GM23338 (cell line): Measurements from ENCODE around the gene YPEL4. TPM values are rescaled to one million over a fixed set of nuclear protein-coding genes. Genes with fewer than 3 reads are reported as not detected.
"Not testable (repeated sequence)": the region's sequence is repeated elsewhere in the genome, so short reads cannot be mapped to it uniquely, and the experiment has no call there.

Source experiments
- ATAC-seq: fragments of 200-7000 bp; cut with Tn5 transposase; 3 replicates; pipeline ENCODE4 v1.9.1; 2020
- DNase-seq: peaks from one replicate; pipeline ENCODE4 v3.0.0-alpha.2; 2015; ENCODE audit warnings: low spot score
- H2AFZ ChIP-seq: fragments of 200-600 bp; sonication (generic); 2 replicates; pipeline ENCODE4 v1.8.0; 2016; ENCODE audit warnings: antibody characterized with exemption, mild to moderate bottlenecking, moderate library complexity
- H3F3A ChIP-seq: fragments of 200-600 bp; sonication (generic); replicated peaks from 2 replicates; pipeline ENCODE4 v1.8.0; 2017; ENCODE audit warnings: antibody characterized with exemption, mixed run types, low read depth
- H3K27ac ChIP-seq: fragments of 200-600 bp; sonication (generic); 2 replicates; pipeline ENCODE4 v1.6.1; 2016; ENCODE audit warnings: low read depth
- H3K27me3 ChIP-seq: fragments of 200-600 bp; sonication (generic); 2 replicates; pipeline ENCODE4 v1.8.0; 2016; ENCODE audit warnings: mild to moderate bottlenecking, mixed run types, moderate library complexity; ENCODE audit not compliant: insufficient read depth
- H3K36me3 ChIP-seq: fragments of 200-600 bp; sonication (generic); 2 replicates; pipeline ENCODE4 v1.8.0; 2016; ENCODE audit warnings: mild to moderate bottlenecking; ENCODE audit not compliant: insufficient read depth
- H3K4me1 ChIP-seq: fragments of 200-600 bp; sonication (generic); 2 replicates; pipeline ENCODE4 v1.8.0; 2016; ENCODE audit warnings: mild to moderate bottlenecking, moderate library complexity; ENCODE audit not compliant: insufficient read depth
- H3K4me2 ChIP-seq: fragments of 200-600 bp; sonication (generic); 2 replicates; pipeline ENCODE4 v1.7.1; 2017; ENCODE audit warnings: mixed run types
- H3K4me3 ChIP-seq: fragments of 200-600 bp; sonication (generic); 2 replicates; pipeline ENCODE4 v1.6.1; 2016; ENCODE audit warnings: mixed run types
- H3K79me2 ChIP-seq: fragments of 200-600 bp; sonication (generic); replicated peaks from 2 replicates; pipeline ENCODE4 v1.8.0; 2017; ENCODE audit warnings: mild to moderate bottlenecking; ENCODE audit not compliant: insufficient read depth
- H3K9me2 ChIP-seq: fragments of 200-600 bp; sonication (generic); 2 replicates; pipeline ENCODE4 v1.8.0; 2017; ENCODE audit not compliant: insufficient read depth
- H4K20me1 ChIP-seq: fragments of 200-600 bp; sonication (generic); replicated peaks from 2 replicates; pipeline ENCODE4 v1.8.0; 2017; ENCODE audit warnings: mild to moderate bottlenecking; ENCODE audit not compliant: insufficient read depth
- H3K27ac Mint-ChIP-seq: 2 replicates; pipeline ENCODE4 v1.8.0; 2020; ENCODE audit warnings: inconsistent platforms, mild to moderate bottlenecking, moderate library complexity, mixed read lengths
- H3K27me3 Mint-ChIP-seq: 3 replicates; pipeline ENCODE4 v1.8.0; 2022; ENCODE audit warnings: low read depth, mild to moderate bottlenecking, moderate library complexity, mixed read lengths, inconsistent platforms; ENCODE audit not compliant: insufficient read depth, poor library complexity
- H3K36me3 Mint-ChIP-seq: 3 replicates; pipeline ENCODE4 v1.8.0; 2021; ENCODE audit warnings: low read depth, mild to moderate bottlenecking, inconsistent platforms, moderate library complexity, mixed read lengths
- H3K4me1 Mint-ChIP-seq: 3 replicates; pipeline ENCODE4 v1.8.0; 2020; ENCODE audit warnings: mild to moderate bottlenecking, inconsistent platforms, mixed read lengths
- H3K4me3 Mint-ChIP-seq: 3 replicates; pipeline ENCODE4 v1.8.0; 2021; ENCODE audit warnings: moderate library complexity, mild to moderate bottlenecking, inconsistent platforms, mixed read lengths
- H3K9me3 Mint-ChIP-seq: 3 replicates; pipeline ENCODE4 v1.8.0; 2020; ENCODE audit warnings: moderate library complexity, mild to moderate bottlenecking, inconsistent platforms, mixed read lengths
- JUNB ChIP-seq: IDR thresholded peaks from one replicate; pipeline ENCODE4 v1.6.1; 2016; ENCODE audit warnings: antibody characterized with exemption; ENCODE audit not compliant: unreplicated experiment
- ZNF462 ChIP-seq: fragments of 250-450 bp; sonication (Bioruptor Pico); IDR thresholded peaks from 2 replicates; pipeline ENCODE4 v1.5.0; 2020; ENCODE audit warnings: mild to moderate bottlenecking, moderate library complexity
- polyA plus RNA-seq: library from polyadenylated mRNA; unstranded; fragments of >200 nt; fragmentation: Nextera tagmentation; extraction: Ambion mirVana; gene quantifications from 2 replicates; pipeline ENCODE4 v1.2.1, GENCODE V29; 2016
- total RNA-seq: library from RNA; depleted of rRNA; stranded (reverse); fragments of >200 nt; shearing (Covaris generic); gene quantifications from 2 replicates; pipeline ENCODE4 v1.2.3, GENCODE V29; 2014
- TF ChIP-seq, protein P1 (sequence below): IDR thresholded peaks from 2 replicates; pipeline ENCODE4 v1.6.1; 2016; ENCODE audit warnings: antibody characterized with exemption

The YPEL4 gene
- total and polyA plus RNA-seq, 2 experiments from 2014 or later, result 1.1 TPM; not detected in 1

DNA sequence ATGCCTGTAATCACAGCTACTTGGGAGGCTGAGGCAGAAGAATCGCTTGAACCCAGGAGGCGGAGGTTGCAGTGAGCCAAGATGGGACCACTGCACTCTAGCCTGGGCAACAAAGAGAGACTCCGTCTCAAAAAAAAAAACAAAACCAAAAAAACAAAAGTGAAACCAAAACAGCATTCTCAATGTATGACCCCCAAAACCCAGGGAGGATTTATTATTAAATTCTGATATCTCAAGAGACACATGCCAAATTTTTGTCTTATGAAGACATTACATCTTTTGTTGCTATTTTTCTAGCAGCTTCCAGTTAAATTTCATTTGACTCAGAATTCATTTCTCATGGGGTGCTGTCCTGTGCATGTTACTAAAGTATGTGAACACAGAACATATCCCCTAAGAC lies 3.0 kb upstream of the YPEL4 start:
- H3K9me2 ChIP-seq, result peaks cover 10% of the 10 kb centered on the region
- no peak overlapping the region for H2AFZ ChIP-seq
- H3F3A ChIP-seq, result peaks cover 19% of the 10 kb centered on the region
- peaks cover 63% of the 10 kb centered on the region for H3K27me3 Mint-ChIP-seq
- TF ChIP-seq JUNB (no peak), ZNF462 (no peak)
- TF ChIP-seq, protein P1, sequence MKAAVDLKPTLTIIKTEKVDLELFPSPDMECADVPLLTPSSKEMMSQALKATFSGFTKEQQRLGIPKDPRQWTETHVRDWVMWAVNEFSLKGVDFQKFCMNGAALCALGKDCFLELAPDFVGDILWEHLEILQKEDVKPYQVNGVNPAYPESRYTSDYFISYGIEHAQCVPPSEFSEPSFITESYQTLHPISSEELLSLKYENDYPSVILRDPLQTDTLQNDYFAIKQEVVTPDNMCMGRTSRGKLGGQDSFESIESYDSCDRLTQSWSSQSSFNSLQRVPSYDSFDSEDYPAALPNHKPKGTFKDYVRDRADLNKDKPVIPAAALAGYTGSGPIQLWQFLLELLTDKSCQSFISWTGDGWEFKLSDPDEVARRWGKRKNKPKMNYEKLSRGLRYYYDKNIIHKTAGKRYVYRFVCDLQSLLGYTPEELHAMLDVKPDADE, result no peak
- peaks cover under 1% of the 10 kb centered on the region; the same call in 1 of the 2 replicates for H3K79me2 ChIP-seq
- no peak overlapping the region for H3K4me3 Mint-ChIP-seq
- ATAC-seq (no peak), DNase-seq (no peak)
- H3K36me3 Mint-ChIP-seq, result no peaks in the 10 kb centered on the region; the same call in 2 of the 3 replicates
- H3K4me1 ChIP-seq, result peaks cover 32% of the 10 kb centered on the region
- H3K36me3 ChIP-seq, result no peaks in the 10 kb centered on the region
- H3K27ac Mint-ChIP-seq, result no peak overlapping the region
- peaks cover 40% of the 10 kb centered on the region for H3K27me3 ChIP-seq
- peaks cover 53% of the 10 kb centered on the region for H3K4me1 Mint-ChIP-seq
- H4K20me1 ChIP-seq, result no peaks in the 10 kb centered on the region; the same call in 1 of the 2 replicates
- no peak overlapping the region for H3K27ac ChIP-seq
- peaks cover 13% of the 10 kb centered on the region for H3K9me3 Mint-ChIP-seq
- no peak overlapping the region for H3K4me3 ChIP-seq
- peak overlapping the region; percentile 35 for H3K4me2 ChIP-seq

GRCh38 chr11:57652230-57652629 lies 2.5 kb upstream of the YPEL4 start:
- H3K4me1 ChIP-seq, result peaks cover 37% of the 10 kb centered on the region
- not testable (repeated sequence) for ATAC-seq, H2AFZ ChIP-seq, H3K36me3 Mint-ChIP-seq, H3K4me2 ChIP-seq, H3K27ac Mint-ChIP-seq, H3K79me2 ChIP-seq, H3K4me3 Mint-ChIP-seq, H3K4me3 ChIP-seq, H4K20me1 ChIP-seq, H3K27ac ChIP-seq, H3K36me3 ChIP-seq
- H3F3A ChIP-seq, result peaks cover 22% of the 10 kb centered on the region
- Mint-ChIP-seq H3K4me1 (peaks cover 58% of the 10 kb centered on the region), H3K9me3 (peaks cover 13% of the 10 kb centered on the region), H3K27me3 (peaks cover 67% of the 10 kb centered on the region)
- DNase-seq, result peak; percentile 36
- H3K27me3 ChIP-seq, result peaks cover 40% of the 10 kb centered on the region
- peaks cover 10% of the 10 kb centered on the region for H3K9me2 ChIP-seq
